IMR-90 (cell line): ENCODE results near the gene SFTPD. TPM values are rescaled to one million over a fixed set of nuclear protein-coding genes. Genes with fewer than 3 reads are reported as not detected.

Source experiments
- ATAC-seq: fragments of 200-7000 bp; cut with Tn5 transposase; 2 replicates; pipeline ENCODE4 v1.9.1; 2020; ENCODE audit warnings: low read depth, mild to moderate bottlenecking, moderate library complexity
- BruUV-seq: library from RNA; stranded (reverse); fragments of 400-500 nt; replicated peaks from 2 replicates; lab custom pipeline; 2021; lab: Mats Ljungman, UMichigan
- CTCF ChIA-PET: fragments of 300-600 bp; formaldehyde crosslinking; extraction: SDS; loops from one replicate; lab custom pipeline; 2021; ENCODE audit warnings: antibody characterized with exemption; lab: Yijun Ruan, JAX
- POLR2A ChIA-PET: fragments of 300-600 bp; sonication (Branson Sonifier 250); formaldehyde crosslinking; loops from one replicate; lab custom pipeline; 2022; ENCODE audit warnings: antibody characterized with exemption; ENCODE audit not compliant: unreplicated experiment; lab: Charles Lee
- DNase-seq: peaks from one replicate; pipeline ENCODE4 v3.0.0; 2013
- H2AFZ ChIP-seq: replicated peaks from 2 replicates; pipeline ENCODE3; 2013; ENCODE audit warnings: low read length, mild to moderate bottlenecking; ENCODE audit not compliant: poor library complexity
- H2AK5ac ChIP-seq: 2 replicates; pipeline ENCODE4 v1.6.1; 2013; ENCODE audit warnings: low read depth, low read length, inconsistent platforms
- H2AK9ac ChIP-seq: replicated peaks from 2 replicates; pipeline ENCODE3; 2013; ENCODE audit warnings: mild to moderate bottlenecking, low read depth, low read length, moderate library complexity; ENCODE audit not compliant: poor library complexity
- H2BK120ac ChIP-seq: 2 replicates; pipeline ENCODE4 v1.6.1; 2013; ENCODE audit warnings: low read depth, low read length, inconsistent platforms
- H2BK15ac ChIP-seq: 3 replicates; pipeline ENCODE4 v1.6.1; 2013; ENCODE audit warnings: low read depth, low read length, inconsistent platforms
- H2BK20ac ChIP-seq: 2 replicates; pipeline ENCODE4 v1.6.1; 2013; ENCODE audit warnings: low read depth, mild to moderate bottlenecking, inconsistent platforms, low read length, moderate library complexity
- H2BK5ac ChIP-seq: 2 replicates; pipeline ENCODE4 v1.6.1; 2013; ENCODE audit warnings: mild to moderate bottlenecking, low read depth, low read length, inconsistent platforms; ENCODE audit not compliant: poor library complexity, severe bottlenecking
- H3K14ac ChIP-seq: replicated peaks from 2 replicates; pipeline ENCODE4 v1.6.1; 2013; ENCODE audit warnings: low read depth, low read length, inconsistent platforms
- H3K18ac ChIP-seq: 2 replicates; pipeline ENCODE4 v1.6.1; 2013; ENCODE audit warnings: low read depth, low read length, control low read depth
- H3K23ac ChIP-seq: 2 replicates; pipeline ENCODE4 v1.6.1; 2013; ENCODE audit warnings: low read depth, low read length, inconsistent platforms
- H3K27ac ChIP-seq: 2 replicates; pipeline ENCODE4 v1.5.1; 2013; ENCODE audit warnings: mild to moderate bottlenecking, control low read depth, low read length; ENCODE audit not compliant: insufficient read depth
- H3K27me3 ChIP-seq: 2 replicates; pipeline ENCODE4 v1.6.1; 2013; ENCODE audit warnings: low read length; ENCODE audit not compliant: control insufficient read depth, insufficient read depth
- H3K36me3 ChIP-seq: 2 replicates; pipeline ENCODE4 v1.6.1; 2013; ENCODE audit warnings: low read length, mixed read lengths; ENCODE audit not compliant: control insufficient read depth, insufficient read depth
- H3K4ac ChIP-seq: 2 replicates; pipeline ENCODE4 v1.6.1; 2013; ENCODE audit warnings: low read depth, low read length, inconsistent platforms
- H3K4me1 ChIP-seq: 2 replicates; pipeline ENCODE4 v1.6.1; 2013; ENCODE audit warnings: low read length, mixed read lengths; ENCODE audit not compliant: control insufficient read depth, insufficient read depth
- H3K4me2 ChIP-seq: 2 replicates; pipeline ENCODE4 v1.6.1; 2013; ENCODE audit warnings: low read depth, mild to moderate bottlenecking, control low read depth, low read length, moderate library complexity
- H3K4me3 ChIP-seq: 2 replicates; pipeline ENCODE4 v1.5.1; 2013; ENCODE audit warnings: low read depth, mild to moderate bottlenecking, control low read depth, low read length, moderate library complexity; ENCODE audit not compliant: insufficient read depth
- H3K56ac ChIP-seq: 2 replicates; pipeline ENCODE4 v1.6.1; 2013; ENCODE audit warnings: low read length, inconsistent platforms; ENCODE audit not compliant: insufficient read depth; ENCODE audit errors: extremely low read depth
- H3K79me1 ChIP-seq, 2 experiments: 2 replicates each; pipeline ENCODE4 v1.6.1; 2013; ENCODE audit warnings: low read length in 2 of 2, inconsistent platforms in 1 of 2, low read depth in 1 of 2
- H3K9ac ChIP-seq: 2 replicates; pipeline ENCODE4 v1.6.1; 2013; ENCODE audit warnings: low read depth, low read length, control low read depth
- H3K9me1 ChIP-seq: 2 replicates; pipeline ENCODE4 v1.6.1; 2013; ENCODE audit warnings: low read length, inconsistent platforms; ENCODE audit not compliant: insufficient read depth
- H3K9me3 ChIP-seq: 2 replicates; pipeline ENCODE4 v1.6.1; 2013; ENCODE audit warnings: low read length; ENCODE audit not compliant: control insufficient read depth, insufficient read depth
- H4K20me1 ChIP-seq: 2 replicates; pipeline ENCODE4 v1.6.1; 2013; ENCODE audit warnings: low read length, inconsistent platforms; ENCODE audit not compliant: insufficient read depth
- H4K5ac ChIP-seq: 2 replicates; pipeline ENCODE4 v1.6.1; 2013; ENCODE audit warnings: mild to moderate bottlenecking, low read depth, low read length, control low read depth
- H4K8ac ChIP-seq, 2 experiments: 2 replicates each; pipeline ENCODE4 v1.6.1; 2013; ENCODE audit warnings: low read depth in 2 of 2, low read length in 2 of 2, control low read depth in 1 of 2, inconsistent platforms in 1 of 2
- H4K91ac ChIP-seq: 2 replicates; pipeline ENCODE4 v1.6.1; 2013; ENCODE audit warnings: low read depth, low read length, inconsistent platforms; ENCODE audit not compliant: insufficient read depth
- BHLHE40 ChIP-seq: fragments of 150-350 bp; IDR thresholded peaks from 2 replicates; pipeline ENCODE4 v1.6.1; 2016; ENCODE audit warnings: mild to moderate bottlenecking, low read depth, low read length
- CEBPB ChIP-seq: IDR thresholded peaks from 2 replicates; pipeline ENCODE4 v1.6.1; 2012; ENCODE audit warnings: low read depth, low read length, improper control_type of control experiment
- CHD1 ChIP-seq: IDR thresholded peaks from 2 replicates; pipeline ENCODE4 v1.6.1; 2012; ENCODE audit warnings: low read depth, low read length, improper control_type of control experiment
- CTCF ChIP-seq: conservative IDR thresholded peaks from 2 replicates; pipeline ENCODE4 v1.5.1; 2012; ENCODE audit warnings: mild to moderate bottlenecking, low read depth, low read length, improper control_type of control experiment
- FOS ChIP-seq: fragments of 150-350 bp; IDR thresholded peaks from 2 replicates; pipeline ENCODE4 v1.6.1; 2016; ENCODE audit warnings: low read depth, low read length
- MAFK ChIP-seq: IDR thresholded peaks from 2 replicates; pipeline ENCODE4 v1.6.1; 2012; ENCODE audit warnings: low read depth, low read length, improper control_type of control experiment
- MAZ ChIP-seq: IDR thresholded peaks from 2 replicates; pipeline ENCODE4 v1.6.1; 2012; ENCODE audit warnings: low read depth, mild to moderate bottlenecking, low read length, improper control_type of control experiment, moderate library complexity, borderline replicate concordance
- MXI1 ChIP-seq: IDR thresholded peaks from 2 replicates; pipeline ENCODE4 v1.6.1; 2012; ENCODE audit warnings: low read depth, mild to moderate bottlenecking, low read length, moderate library complexity, borderline replicate concordance
- NFE2L2 ChIP-seq: fragments of 150-350 bp; IDR thresholded peaks from 2 replicates; pipeline ENCODE4 v1.6.1; 2016; ENCODE audit warnings: low read depth, mild to moderate bottlenecking, low read length
- POLR2A ChIP-seq: IDR thresholded peaks from 2 replicates; pipeline ENCODE4 v1.6.1; 2012; ENCODE audit warnings: mild to moderate bottlenecking, low read depth, low read length
- RAD21 ChIP-seq: IDR thresholded peaks from 2 replicates; pipeline ENCODE4 v1.6.1; 2012; ENCODE audit warnings: low read length, improper control_type of control experiment
- RCOR1 ChIP-seq: IDR thresholded peaks from 2 replicates; pipeline ENCODE4 v1.6.1; 2012; ENCODE audit warnings: mild to moderate bottlenecking, low read length, improper control_type of control experiment; ENCODE audit not compliant: insufficient replicate concordance
- RFX5 ChIP-seq: IDR thresholded peaks from 2 replicates; pipeline ENCODE4 v1.8.0; 2012; ENCODE audit warnings: low read depth, mild to moderate bottlenecking, low read length, moderate library complexity
- SMC3 ChIP-seq: fragments of 150-350 bp; IDR thresholded peaks from 2 replicates; pipeline ENCODE4 v1.6.1; 2016; ENCODE audit warnings: low read depth, mild to moderate bottlenecking, antibody characterized with exemption, low read length, moderate library complexity
- WGBS, 2 experiments: methylation state at CpG; one replicate each; pipeline versions ENCODE4 v1.1.5 to v1.1.7; 2013; ENCODE audit warnings: missing lambda C conversion rate in 2 of 2; ENCODE audit not compliant: insufficient read length in 1 of 2; ENCODE audit errors: extremely low coverage in 2 of 2; 5-methylcytosine and 5-hydroxymethylcytosine counted together
- dilution Hi-C: fragments of 300-500 bp; cut with HindIII; formaldehyde crosslinking; loops from one replicate; pipeline ENCODE4 v1.14.3; 2018; ENCODE audit warnings: low sequenced_read_pairs; ENCODE audit not compliant: unreplicated experiment
- in situ Hi-C: fragments of 300-500 bp; cut with MboI; formaldehyde crosslinking; loops from 3 replicates; pipeline ENCODE4 v1.14.3; 2019; ENCODE audit warnings: low sequenced_read_pairs, inconsistent platforms, mixed read lengths
- intact Hi-C: fragments of 100-400 bp; cut with micrococcal nuclease; formaldehyde crosslinking; loops from 2 replicates; pipeline ENCODE4 v1.10.0; 2022
- polyA plus RNA-seq, 3 experiments: library from polyadenylated mRNA; depleted of rRNA; stranded (reverse); fragments of >200 nt; gene quantifications; 2 replicates each; pipeline ENCODE4 v1.2.3, GENCODE V29; 2012; ENCODE audit warnings: low replicate concordance in 1 of 3
- total RNA-seq: library from RNA; depleted of rRNA; stranded (reverse); fragments of >200 nt; gene quantifications from 2 replicates; pipeline ENCODE4 v1.2.3, GENCODE V29; 2012
- TF ChIP-seq, protein P1 (sequence below): fragments of 150-350 bp; IDR thresholded peaks from 2 replicates; pipeline ENCODE4 v1.6.1; 2016; ENCODE audit warnings: low read depth, mild to moderate bottlenecking, low read length, moderate library complexity, borderline replicate concordance
- TF ChIP-seq, protein P2 (sequence below): fragments of 150-350 bp; IDR thresholded peaks from 2 replicates; pipeline ENCODE4 v1.6.1; 2017; ENCODE audit warnings: mild to moderate bottlenecking, antibody characterized with exemption, low read length, low read depth

Gene SFTPD
- total and polyA plus RNA-seq, 2 of the 4 experiments (the other 2 are of a cell fraction): not detected

GRCh38 chr10:79984851-79985250 lies 35.9 kb upstream of the SFTPD start:
- peaks cover 43% of the 10 kb centered on the region for H3K27me3 ChIP-seq
- H3K4me2 ChIP-seq: no peak overlapping the region
- no peak overlapping the region for H3K9ac ChIP-seq
- H3K4me1 ChIP-seq: no peaks in the 10 kb centered on the region
- no peak for ATAC-seq
- H3K36me3 ChIP-seq: no peaks in the 10 kb centered on the region
- no peak overlapping the region for H3K27ac ChIP-seq
- H3K14ac ChIP-seq: no peak overlapping the region
- H4K91ac ChIP-seq: no peak overlapping the region
- ChIA-PET POLR2A (no interaction called here), CTCF (no interaction called here)
- TF ChIP-seq MAZ (no peak), FOS (no peak), BHLHE40 (no peak), RFX5 (no peak), MAFK (no peak), RCOR1 (no peak), CEBPB (no peak), POLR2A (no peak), CHD1 (no peak), RAD21 (no peak), NFE2L2 (no peak), CTCF (no peak), MXI1 (no peak), SMC3 (no peak)
- TF ChIP-seq, protein P1, sequence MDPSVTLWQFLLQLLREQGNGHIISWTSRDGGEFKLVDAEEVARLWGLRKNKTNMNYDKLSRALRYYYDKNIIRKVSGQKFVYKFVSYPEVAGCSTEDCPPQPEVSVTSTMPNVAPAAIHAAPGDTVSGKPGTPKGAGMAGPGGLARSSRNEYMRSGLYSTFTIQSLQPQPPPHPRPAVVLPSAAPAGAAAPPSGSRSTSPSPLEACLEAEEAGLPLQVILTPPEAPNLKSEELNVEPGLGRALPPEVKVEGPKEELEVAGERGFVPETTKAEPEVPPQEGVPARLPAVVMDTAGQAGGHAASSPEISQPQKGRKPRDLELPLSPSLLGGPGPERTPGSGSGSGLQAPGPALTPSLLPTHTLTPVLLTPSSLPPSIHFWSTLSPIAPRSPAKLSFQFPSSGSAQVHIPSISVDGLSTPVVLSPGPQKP: no peak
- TF ChIP-seq, protein P2, sequence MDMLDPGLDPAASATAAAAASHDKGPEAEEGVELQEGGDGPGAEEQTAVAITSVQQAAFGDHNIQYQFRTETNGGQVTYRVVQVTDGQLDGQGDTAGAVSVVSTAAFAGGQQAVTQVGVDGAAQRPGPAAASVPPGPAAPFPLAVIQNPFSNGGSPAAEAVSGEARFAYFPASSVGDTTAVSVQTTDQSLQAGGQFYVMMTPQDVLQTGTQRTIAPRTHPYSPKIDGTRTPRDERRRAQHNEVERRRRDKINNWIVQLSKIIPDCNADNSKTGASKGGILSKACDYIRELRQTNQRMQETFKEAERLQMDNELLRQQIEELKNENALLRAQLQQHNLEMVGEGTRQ: no peak
- no peak overlapping the region for H2AK9ac ChIP-seq
- H2BK20ac ChIP-seq: no peak overlapping the region
- H4K8ac ChIP-seq: no peak overlapping the region
- no peak overlapping the region for H3K18ac ChIP-seq
- no peaks in the 10 kb centered on the region for H3K79me1 ChIP-seq
- H2BK5ac ChIP-seq: no peak overlapping the region
- no peak overlapping the region for H4K5ac ChIP-seq
- dilution Hi-C loops (no loop called here), in situ Hi-C loops (no loop called here), intact Hi-C loops (no loop called here)
- H4K20me1 ChIP-seq: no peaks in the 10 kb centered on the region
- 20% methylated on average over 1 of the region's 9 CpGs; no CpG with 5 or more reads in 1 of the 2 experiments for WGBS, 2 experiments
- BruUV-seq: no TSS peak
- H3K56ac ChIP-seq: no peak overlapping the region
- H2BK120ac ChIP-seq: no peak overlapping the region
- H2BK15ac ChIP-seq: no peak overlapping the region
- no peak overlapping the region for H3K4ac ChIP-seq
- no peak overlapping the region for H3K23ac ChIP-seq
- no peak overlapping the region for H3K4me3 ChIP-seq
- no peaks in the 10 kb centered on the region; the same call in 1 of the 2 replicates for H3K9me3 ChIP-seq
- no peak for DNase-seq
- no peak overlapping the region for H2AFZ ChIP-seq
- H2AK5ac ChIP-seq: no peak overlapping the region
- H3K9me1 ChIP-seq: no peaks in the 10 kb centered on the region
